ENCODE results near the gene MYOM1. TPM values are rescaled to one million over a fixed set of nuclear protein-coding genes. Genes with fewer than 3 reads are reported as not detected.

MYOM1 gene
- total RNA-seq, 1 experiment from 2014 or later = 0.41 TPM

DNA sequence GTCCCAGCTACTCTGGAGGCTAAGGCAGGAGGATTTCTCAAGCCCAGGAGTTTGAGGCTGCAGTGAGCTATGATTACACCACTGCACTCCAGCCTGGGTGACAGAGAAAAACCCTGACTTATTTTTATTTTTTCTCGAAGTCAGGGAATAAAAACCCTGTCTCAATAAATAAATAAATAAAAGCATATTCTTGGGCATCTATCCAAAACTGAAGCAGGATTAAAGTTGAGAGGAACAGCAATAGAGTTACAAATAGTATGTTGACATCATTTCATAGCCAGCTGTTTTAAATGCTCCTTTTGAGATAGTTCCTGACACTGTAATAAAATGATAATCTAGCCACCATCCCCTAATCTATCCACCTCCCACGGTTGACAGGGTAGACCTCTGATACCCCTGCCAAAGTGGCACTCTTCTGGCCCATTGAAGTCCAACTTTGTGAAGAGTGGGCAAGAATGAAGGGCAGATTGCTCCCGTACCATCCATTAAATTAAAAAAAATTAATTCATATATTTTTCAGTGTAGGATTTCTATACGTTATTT is 164.5 kb downstream of the MYOM1 start:
- H3K27ac Mint-ChIP-seq (ENCODE audit: unreplicated experiment) = no peak overlapping the region

DNA sequence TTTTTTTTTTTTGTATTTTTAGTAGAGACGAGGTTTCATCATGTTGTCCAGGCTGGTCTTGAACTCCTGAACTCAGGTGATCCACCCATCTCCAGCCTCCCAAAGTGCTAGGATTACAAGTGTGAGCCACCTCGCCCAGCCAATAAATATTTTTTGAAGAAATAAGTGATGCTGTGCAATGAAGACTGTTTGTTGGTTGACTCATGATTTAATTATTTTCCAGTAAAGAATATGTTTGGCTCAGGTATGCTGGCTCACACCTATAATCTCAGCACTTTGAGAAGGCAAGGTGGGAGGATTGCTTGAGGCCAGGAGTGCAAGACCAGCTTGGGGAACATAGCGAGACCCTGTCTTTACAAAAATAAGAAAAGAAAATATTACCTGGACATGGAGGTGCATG is 165.0 kb downstream of the MYOM1 start:
- Histone ChIP-seq H3K4me1 (peaks cover 28% of the 10 kb centered on the region), H3K36me3 (ENCODE audit: control insufficient read depth, insufficient read depth, low read length) (no peaks in the 10 kb centered on the region; the same call in 1 of the 2 replicates), H3K9me3 (peaks cover 4% of the 10 kb centered on the region; the same call in 1 of the 2 replicates), H3K4me3 (ENCODE audit: low read depth, low read length) (no peak overlapping the region), H3K27me3 (replicated peaks; ENCODE audit: control insufficient read depth, insufficient read depth, low read length) (no peaks in the 10 kb centered on the region)
- no TSS peak for BruUV-seq (replicated peaks)
- Mint-ChIP-seq H3K4me3 (ENCODE audit: unreplicated experiment) (no peak overlapping the region), H3K36me3 (ENCODE audit: insufficient read depth, unreplicated experiment) (no peaks in the 10 kb centered on the region), H3K4me1 (ENCODE audit: low read depth, unreplicated experiment) (peaks cover 35% of the 10 kb centered on the region), H3K9me3 (ENCODE audit: unreplicated experiment) (peaks cover 20% of the 10 kb centered on the region), H3K27me3 (ENCODE audit: insufficient read depth, unreplicated experiment) (no peaks in the 10 kb centered on the region), H3K27ac (ENCODE audit: unreplicated experiment) (peak overlapping the region; percentile 29)
- TF ChIP-seq, protein P1, sequence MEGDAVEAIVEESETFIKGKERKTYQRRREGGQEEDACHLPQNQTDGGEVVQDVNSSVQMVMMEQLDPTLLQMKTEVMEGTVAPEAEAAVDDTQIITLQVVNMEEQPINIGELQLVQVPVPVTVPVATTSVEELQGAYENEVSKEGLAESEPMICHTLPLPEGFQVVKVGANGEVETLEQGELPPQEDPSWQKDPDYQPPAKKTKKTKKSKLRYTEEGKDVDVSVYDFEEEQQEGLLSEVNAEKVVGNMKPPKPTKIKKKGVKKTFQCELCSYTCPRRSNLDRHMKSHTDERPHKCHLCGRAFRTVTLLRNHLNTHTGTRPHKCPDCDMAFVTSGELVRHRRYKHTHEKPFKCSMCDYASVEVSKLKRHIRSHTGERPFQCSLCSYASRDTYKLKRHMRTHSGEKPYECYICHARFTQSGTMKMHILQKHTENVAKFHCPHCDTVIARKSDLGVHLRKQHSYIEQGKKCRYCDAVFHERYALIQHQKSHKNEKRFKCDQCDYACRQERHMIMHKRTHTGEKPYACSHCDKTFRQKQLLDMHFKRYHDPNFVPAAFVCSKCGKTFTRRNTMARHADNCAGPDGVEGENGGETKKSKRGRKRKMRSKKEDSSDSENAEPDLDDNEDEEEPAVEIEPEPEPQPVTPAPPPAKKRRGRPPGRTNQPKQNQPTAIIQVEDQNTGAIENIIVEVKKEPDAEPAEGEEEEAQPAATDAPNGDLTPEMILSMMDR (IDR thresholded peaks at IDR 0.05; ENCODE audit: insufficient read depth in 1 of 2, low read depth in 1 of 2, low read length in 1 of 2, severe bottlenecking in 1 of 2, unreplicated experiment in 1 of 2) = no peak
- ChIA-PET POLR2A (no interaction called here), CTCF (no interaction called here)
- no peak for DNase-seq
- intact Hi-C loops (cut with micrococcal nuclease; ENCODE audit: unreplicated experiment) = no loop called here

More for the DNA sequence above, 164.5 kb downstream of the MYOM1 start:
- no peaks in the 10 kb centered on the region for H3K27me3 ChIP-seq (replicated peaks; ENCODE audit: control insufficient read depth, insufficient read depth, low read length)
- peaks cover 35% of the 10 kb centered on the region for H3K4me1 Mint-ChIP-seq (ENCODE audit: low read depth, unreplicated experiment)
- no peaks in the 10 kb centered on the region for H3K27me3 Mint-ChIP-seq (ENCODE audit: insufficient read depth, unreplicated experiment)
- POLR2A ChIA-PET = no interaction called here
- CTCF ChIA-PET = interaction anchor here (0.7 kb wide), 1 partner anchor 32 kb away, joined by 3 read pairs; no protein-coding TSS in a partner anchor
- no peak overlapping the region for H3K4me3 Mint-ChIP-seq (ENCODE audit: unreplicated experiment)
- H3K36me3 ChIP-seq (ENCODE audit: control insufficient read depth, insufficient read depth, low read length) = no peaks in the 10 kb centered on the region; the same call in 1 of the 2 replicates
- no peaks in the 10 kb centered on the region for H3K36me3 Mint-ChIP-seq (ENCODE audit: insufficient read depth, unreplicated experiment)
- DNase-seq = no peak
- H3K4me3 ChIP-seq (ENCODE audit: low read depth, low read length) = no peak overlapping the region
- intact Hi-C loops (cut with micrococcal nuclease; ENCODE audit: unreplicated experiment) = no loop called here
- H3K4me1 ChIP-seq = peaks cover 25% of the 10 kb centered on the region
- peaks cover 4% of the 10 kb centered on the region; the same call in 1 of the 2 replicates for H3K9me3 ChIP-seq
- TF ChIP-seq, protein P1 (IDR thresholded peaks at IDR 0.05; ENCODE audit: insufficient read depth in 1 of 2, low read depth in 1 of 2, low read length in 1 of 2, severe bottlenecking in 1 of 2, unreplicated experiment in 1 of 2) = no peak
- peaks cover 20% of the 10 kb centered on the region for H3K9me3 Mint-ChIP-seq (ENCODE audit: unreplicated experiment)
- BruUV-seq (replicated peaks) = no TSS peak

- ChIA-PET CTCF (no interaction called here), POLR2A (no interaction called here)
- peaks cover 20% of the 10 kb centered on the region for H3K9me3 Mint-ChIP-seq (ENCODE audit: unreplicated experiment)
- no TSS peak for BruUV-seq (replicated peaks)
- no peaks in the 10 kb centered on the region; the same call in 1 of the 2 replicates for H3K36me3 ChIP-seq (ENCODE audit: control insufficient read depth, insufficient read depth, low read length)
- no peak for DNase-seq
- no peaks in the 10 kb centered on the region for H3K27me3 ChIP-seq (replicated peaks; ENCODE audit: control insufficient read depth, insufficient read depth, low read length)
- intact Hi-C loops (cut with micrococcal nuclease; ENCODE audit: unreplicated experiment) = no loop called here
- peaks cover 33% of the 10 kb centered on the region for H3K4me1 ChIP-seq
- TF ChIP-seq, protein P1 (IDR thresholded peaks at IDR 0.05; ENCODE audit: insufficient read depth in 1 of 2, low read depth in 1 of 2, low read length in 1 of 2, severe bottlenecking in 1 of 2, unreplicated experiment in 1 of 2) = no peak
- no peak overlapping the region for H3K4me3 ChIP-seq (ENCODE audit: low read depth, low read length)
- no peaks in the 10 kb centered on the region for H3K27me3 Mint-ChIP-seq (ENCODE audit: insufficient read depth, unreplicated experiment)
- peaks cover 35% of the 10 kb centered on the region for H3K4me1 Mint-ChIP-seq (ENCODE audit: low read depth, unreplicated experiment)
- peaks cover 4% of the 10 kb centered on the region; the same call in 1 of the 2 replicates for H3K9me3 ChIP-seq
- H3K4me3 Mint-ChIP-seq (ENCODE audit: unreplicated experiment) = no peak overlapping the region
- no peaks in the 10 kb centered on the region for H3K36me3 Mint-ChIP-seq (ENCODE audit: insufficient read depth, unreplicated experiment)
- H3K27ac Mint-ChIP-seq (ENCODE audit: unreplicated experiment) = peak overlapping the region; percentile 29
These were observed 165.6 kb downstream of the MYOM1 start for GRCh38 chr18:3054214-3054613.

Data from Caco-2 (cell line).